CD4-positive, CD25-positive, alpha-beta regulatory T cell (primary cell): ENCODE results near the gene CAMKMT. TPM values are rescaled to one million over a fixed set of nuclear protein-coding genes. Genes with fewer than 3 reads are reported as not detected.

Experiments used
- ATAC-seq, 2 donors: fragments of 150-1000 bp; cut with Tn5 transposase; one replicate each; pipeline ENCODE4 v1.10.0; 2021; ENCODE audit warnings: low read depth in 2 of 2, moderate number of reproducible peaks in 2 of 2, moderate library complexity in 1 of 2
- DNase-seq, 3 donors: peaks; one replicate each; pipeline versions ENCODE4 v3.0.0 to v3.0.0-alpha.2; 2012 to 2022; ENCODE audit warnings: mixed read lengths in 1 of 3
- H3K27ac ChIP-seq: one replicate; pipeline ENCODE4 v1.7.0; 2013; ENCODE audit warnings: mild to moderate bottlenecking, low read length; ENCODE audit not compliant: insufficient read depth, poor library complexity, severe bottlenecking
- H3K27me3 ChIP-seq: one replicate; pipeline ENCODE4 v1.7.0; 2013; ENCODE audit warnings: low read length; ENCODE audit not compliant: control insufficient read depth, insufficient read depth
- H3K36me3 ChIP-seq: one replicate; pipeline ENCODE4 v1.7.0; 2013; ENCODE audit warnings: mild to moderate bottlenecking, low read length, moderate library complexity; ENCODE audit not compliant: control insufficient read depth, insufficient read depth
- H3K4me1 ChIP-seq: 2 replicates; pipeline ENCODE4 v1.7.0; 2013; ENCODE audit warnings: mild to moderate bottlenecking, low read length; ENCODE audit not compliant: insufficient read depth, control insufficient read depth, poor library complexity, severe bottlenecking
- H3K4me3 ChIP-seq: one replicate; pipeline ENCODE4 v1.7.0; 2013; ENCODE audit warnings: low read depth, mild to moderate bottlenecking, low read length, moderate library complexity
- H3K9me3 ChIP-seq, 2 experiments: 1 replicate in 1 of 2; 2 replicates in 1 of 2; pipeline ENCODE4 v1.7.0; 2013; ENCODE audit warnings: low read length in 2 of 2, mild to moderate bottlenecking in 1 of 2, moderate library complexity in 1 of 2; ENCODE audit not compliant: control insufficient read depth in 2 of 2
- H3K27ac Mint-ChIP-seq, 3 donors: one replicate each; pipeline ENCODE4 v1.8.0; 2020 to 2022; ENCODE audit warnings: mild to moderate bottlenecking in 3 of 3, mixed read lengths in 3 of 3, moderate library complexity in 2 of 3
- H3K27me3 Mint-ChIP-seq: one replicate; pipeline ENCODE4 v1.8.0; 2022; ENCODE audit warnings: mild to moderate bottlenecking, mixed read lengths
- H3K36me3 Mint-ChIP-seq: one replicate; pipeline ENCODE4 v1.8.0; 2020; ENCODE audit warnings: mixed read lengths
- H3K4me1 Mint-ChIP-seq, 4 donors: one replicate each; pipeline ENCODE4 v1.8.0; 2020 to 2022; ENCODE audit warnings: mixed read lengths in 4 of 4, mild to moderate bottlenecking in 1 of 4
- H3K4me3 Mint-ChIP-seq, 4 donors: one replicate each; pipeline ENCODE4 v1.8.0; 2020 to 2022; ENCODE audit warnings: mild to moderate bottlenecking in 4 of 4, mixed read lengths in 4 of 4, moderate library complexity in 3 of 4
- H3K9me3 Mint-ChIP-seq, 7 donors: one replicate each; pipeline ENCODE4 v1.8.0; 2020 to 2022; ENCODE audit warnings: mixed read lengths in 7 of 7, mild to moderate bottlenecking in 3 of 7, moderate library complexity in 2 of 7
- polyA plus RNA-seq, 4 donors: library from polyadenylated mRNA; unstranded; fragments of 300-500 nt; fragmentation: Illumina TruSeq; gene quantifications; one replicate each; pipeline ENCODE4 v1.2.3, GENCODE V29; 2021
- total RNA-seq: library from RNA; stranded (reverse); gene quantifications from one replicate; pipeline ENCODE4 v1.2.3, GENCODE V29; 2022

The CAMKMT gene
- total and polyA plus RNA-seq, 5 donors from 2014 or later, result 17.6 to 27.6 (median 19.5) TPM

- no peaks in the 10 kb centered on the region for H3K4me1 ChIP-seq
- H3K4me3 ChIP-seq, result no peak overlapping the region
- no peak overlapping the region for H3K27ac Mint-ChIP-seq
- no peaks in the 10 kb centered on the region for H3K9me3 ChIP-seq
- H3K36me3 Mint-ChIP-seq, result no peaks in the 10 kb centered on the region
- no peaks in the 10 kb centered on the region for H3K9me3 Mint-ChIP-seq
- H3K27me3 ChIP-seq, result no peaks in the 10 kb centered on the region
- DNase-seq (no peak), ATAC-seq (no peak)
- H3K27ac ChIP-seq, result no peak overlapping the region
- H3K4me3 Mint-ChIP-seq, result no peak overlapping the region
- no peaks in the 10 kb centered on the region for H3K27me3 Mint-ChIP-seq
- no peaks in the 10 kb centered on the region for H3K36me3 ChIP-seq
- peaks cover 0 to 5% (median 2%) of the 10 kb centered on the region in 4 donors for H3K4me1 Mint-ChIP-seq
Observed at GRCh38 chr2:44687686-44688455, 326.1 kb downstream of the CAMKMT start.

GRCh38 chr2:44688456-44689124, 326.8 kb downstream of the CAMKMT start:
- H3K27me3 ChIP-seq, result no peaks in the 10 kb centered on the region
- no peaks in the 10 kb centered on the region for H3K9me3 ChIP-seq
- H3K36me3 ChIP-seq, result no peaks in the 10 kb centered on the region
- ATAC-seq (no peak), DNase-seq (no peak)
- no peaks in the 10 kb centered on the region for H3K9me3 Mint-ChIP-seq
- no peak overlapping the region for H3K4me3 Mint-ChIP-seq
- no peaks in the 10 kb centered on the region for H3K36me3 Mint-ChIP-seq
- H3K27ac ChIP-seq, result no peak overlapping the region
- peaks cover 0 to 5% (median 2%) of the 10 kb centered on the region in 4 donors for H3K4me1 Mint-ChIP-seq
- no peak overlapping the region for H3K4me3 ChIP-seq
- no peaks in the 10 kb centered on the region for H3K27me3 Mint-ChIP-seq
- H3K4me1 ChIP-seq, result no peaks in the 10 kb centered on the region
- no peak overlapping the region for H3K27ac Mint-ChIP-seq

- no peaks in the 10 kb centered on the region for H3K36me3 ChIP-seq
- ATAC-seq (no peak), DNase-seq (no peak)
Observed at GRCh38 chr2:44689516-44689915, 327.8 kb downstream of the CAMKMT start.

GRCh38 chr2:44691174-44691785, 329.5 kb downstream of the CAMKMT start:
- no peak overlapping the region for H3K4me3 ChIP-seq
- no peaks in the 10 kb centered on the region for H3K4me1 ChIP-seq
- no peak for ATAC-seq
- Mint-ChIP-seq H3K9me3 (no peaks in the 10 kb centered on the region), H3K36me3 (no peaks in the 10 kb centered on the region), H3K27me3 (no peaks in the 10 kb centered on the region), H3K4me1 (no peaks in the 10 kb centered on the region), H3K4me3 (no peak overlapping the region), H3K27ac (no peak overlapping the region)
- H3K9me3 ChIP-seq, result no peaks in the 10 kb centered on the region
- no peak overlapping the region for H3K27ac ChIP-seq
- H3K27me3 ChIP-seq, result no peaks in the 10 kb centered on the region
- DNase-seq, result no peak
- no peaks in the 10 kb centered on the region for H3K36me3 ChIP-seq

More at GRCh38 chr2:44689516-44689915, 327.8 kb downstream of the CAMKMT start:
- H3K27me3 ChIP-seq, result no peaks in the 10 kb centered on the region
- no peak overlapping the region for H3K4me3 ChIP-seq
- no peaks in the 10 kb centered on the region for H3K9me3 Mint-ChIP-seq
- H3K4me3 Mint-ChIP-seq, result no peak overlapping the region
- H3K9me3 ChIP-seq, result no peaks in the 10 kb centered on the region
- no peak overlapping the region for H3K27ac Mint-ChIP-seq
- H3K27ac ChIP-seq, result no peak overlapping the region
- peaks cover 0 to 2% (median 0%) of the 10 kb centered on the region in 4 donors for H3K4me1 Mint-ChIP-seq
- H3K27me3 Mint-ChIP-seq, result no peaks in the 10 kb centered on the region
- H3K36me3 Mint-ChIP-seq, result no peaks in the 10 kb centered on the region
- H3K4me1 ChIP-seq, result no peaks in the 10 kb centered on the region

- Histone ChIP-seq H3K36me3 (no peaks in the 10 kb centered on the region), H3K4me1 (no peaks in the 10 kb centered on the region), H3K9me3 (no peaks in the 10 kb centered on the region), H3K27ac (no peak overlapping the region), H3K27me3 (no peaks in the 10 kb centered on the region), H3K4me3 (no peak overlapping the region)
- Mint-ChIP-seq H3K36me3 (no peaks in the 10 kb centered on the region), H3K9me3 (no peaks in the 10 kb centered on the region), H3K4me3 (no peak overlapping the region), H3K27ac (no peak overlapping the region), H3K27me3 (no peaks in the 10 kb centered on the region), H3K4me1 (no peaks in the 10 kb centered on the region)
- ATAC-seq (no peak), DNase-seq (no peak)
Observed at GRCh38 chr2:44692821-44693220, 331.1 kb downstream of the CAMKMT start.

- H3K27ac Mint-ChIP-seq, result no peak overlapping the region
- no peak overlapping the region for H3K4me3 Mint-ChIP-seq
- ATAC-seq (no peak), DNase-seq (no peak)
- H3K36me3 ChIP-seq, result no peaks in the 10 kb centered on the region
- no peak overlapping the region for H3K4me3 ChIP-seq
- H3K36me3 Mint-ChIP-seq, result peaks cover 3% of the 10 kb centered on the region
- H3K27ac ChIP-seq, result no peak overlapping the region
- no peaks in the 10 kb centered on the region for H3K27me3 ChIP-seq
- H3K4me1 Mint-ChIP-seq, result no peaks in the 10 kb centered on the region
- H3K9me3 Mint-ChIP-seq, result peaks cover 0 to 2% (median 0%) of the 10 kb centered on the region in 7 donors
- no peaks in the 10 kb centered on the region for H3K9me3 ChIP-seq
- H3K4me1 ChIP-seq, result no peaks in the 10 kb centered on the region
- H3K27me3 Mint-ChIP-seq, result no peaks in the 10 kb centered on the region
Observed at GRCh38 chr2:44700824-44701223, 339.1 kb downstream of the CAMKMT start.

GRCh38 chr2:44705356-44705755, 343.6 kb downstream of the CAMKMT start:
- Mint-ChIP-seq H3K4me1 (peaks cover 6 to 14% (median 9%) of the 10 kb centered on the region in 4 donors), H3K4me3 (no peak overlapping the region), H3K9me3 (peaks cover 0 to 1% (median 0%) of the 10 kb centered on the region in 7 donors), H3K27me3 (no peaks in the 10 kb centered on the region), H3K36me3 (peaks cover 15% of the 10 kb centered on the region), H3K27ac (no peak overlapping the region)
- H3K9me3 ChIP-seq, result no peaks in the 10 kb centered on the region
- H3K4me3 ChIP-seq, result no peak overlapping the region
- H3K4me1 ChIP-seq, result peaks cover 4% of the 10 kb centered on the region
- no peak overlapping the region for H3K27ac ChIP-seq
- DNase-seq (no peak), ATAC-seq (no peak)
- no peaks in the 10 kb centered on the region for H3K36me3 ChIP-seq
- no peaks in the 10 kb centered on the region for H3K27me3 ChIP-seq
